ELR (cell line): ENCODE measurements around the gene PIK3C2B.
A peak's percentile ranks its signal among the peaks of the same experiment; 100 is the strongest.

ENCODE experiments used
- DNase-seq: peaks from one replicate; pipeline ENCODE4 v3.0.0-alpha.2; 2015; ENCODE audit warnings: low read depth

The PIK3C2B gene

GRCh38 chr1:204507317-204508105 is 12.9 kb upstream of the PIK3C2B start:
- peak; percentile 77 for DNase-seq

DNA sequence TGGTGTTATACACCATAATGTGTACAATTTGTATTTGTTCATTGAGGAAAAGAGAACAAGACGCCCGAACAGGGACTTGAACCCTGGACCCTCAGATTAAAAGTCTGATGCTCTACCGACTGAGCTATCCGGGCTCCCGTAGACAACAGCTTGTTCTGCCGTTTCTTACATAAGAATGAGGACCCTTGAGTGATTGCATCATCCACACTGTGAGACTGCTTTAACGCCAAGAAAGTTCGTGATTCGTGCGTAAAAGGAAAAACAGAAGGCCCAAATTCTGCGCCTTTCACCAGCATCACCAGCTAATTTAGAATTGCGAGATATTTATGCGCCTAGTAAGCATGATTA is 12.3 kb upstream of the PIK3C2B start:
- DNase-seq: peak; percentile 86

- peak; percentile 94 for DNase-seq
Measured at GRCh38 chr1:204506201-204506968, 11.8 kb upstream of the PIK3C2B start.

DNA sequence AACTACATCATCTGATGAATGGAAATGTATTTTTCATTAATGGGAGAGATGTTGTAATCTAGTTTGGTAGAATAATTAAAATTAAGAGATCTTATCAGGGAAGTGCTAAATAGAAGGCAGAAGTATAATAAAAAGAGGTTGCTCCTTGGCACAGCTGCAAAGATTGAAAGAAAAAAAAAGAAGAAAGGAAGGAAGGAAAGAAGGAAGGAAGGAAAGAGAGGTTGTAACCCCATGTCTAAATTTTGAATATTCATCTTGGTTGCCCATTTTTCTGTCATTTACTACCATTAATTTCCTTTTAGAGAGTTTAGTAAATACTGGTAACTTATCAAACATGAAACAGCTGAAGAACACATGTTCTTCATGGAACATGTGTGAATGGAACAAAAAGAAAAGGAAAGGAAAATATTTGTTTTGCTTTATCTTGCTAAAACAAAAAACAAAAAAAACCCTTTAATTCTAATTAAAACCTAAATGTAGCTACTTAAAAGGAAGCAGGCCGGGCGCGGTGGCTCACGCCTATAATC is 11.1 kb upstream of the PIK3C2B start:
- no peak for DNase-seq

- no peak for DNase-seq
Measured at GRCh38 chr1:204503913-204504519, 9.4 kb upstream of the PIK3C2B start.

- DNase-seq: peak; percentile 80
Measured at GRCh38 chr1:204503122-204503912, 8.7 kb upstream of the PIK3C2B start.

- no peak for DNase-seq
Measured at GRCh38 chr1:204502241-204502640, 7.6 kb upstream of the PIK3C2B start.

DNA sequence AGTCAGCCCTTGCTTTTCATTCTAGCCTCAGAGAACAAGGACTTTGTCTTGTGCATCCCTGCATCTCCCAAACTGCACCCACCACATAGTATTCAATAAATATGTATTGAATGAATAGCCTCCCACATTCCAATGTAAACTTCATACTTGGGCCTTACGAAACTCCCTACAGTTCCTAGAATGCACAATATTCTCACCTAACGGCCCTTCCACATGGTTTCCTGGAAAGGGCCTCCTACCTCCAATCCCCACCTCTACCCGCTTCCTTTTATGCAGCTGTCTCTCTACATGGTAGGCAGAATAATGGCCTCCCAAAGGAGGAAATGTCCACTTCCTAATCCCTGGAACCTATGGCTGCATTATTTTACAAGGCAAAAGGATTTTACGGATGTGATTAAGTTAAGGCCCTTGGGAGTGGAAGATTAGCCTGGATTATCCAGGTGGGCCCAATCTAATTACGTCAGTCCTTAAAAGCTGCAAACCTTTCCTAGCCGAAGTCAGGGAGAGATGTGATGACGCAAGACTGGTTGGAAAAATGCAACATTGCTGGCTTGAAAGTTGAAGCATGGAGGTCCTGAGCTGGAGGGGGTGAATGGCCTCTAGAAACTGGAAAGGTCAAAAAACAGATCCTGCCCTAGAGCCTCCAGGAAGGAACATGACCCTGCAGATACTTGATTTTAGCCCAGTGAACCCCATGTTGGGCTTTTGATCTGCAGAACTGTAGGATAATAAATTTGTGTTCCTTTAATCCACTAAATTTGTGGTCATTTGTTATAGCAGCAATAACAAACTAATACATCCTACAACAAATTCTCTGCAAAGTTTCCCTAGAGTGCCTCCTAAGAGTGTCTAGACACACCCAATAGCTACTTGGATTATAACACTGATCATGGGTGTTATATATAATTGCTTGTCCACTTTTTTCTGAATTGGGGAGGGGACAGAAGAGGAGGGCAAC is 5.2 kb upstream of the PIK3C2B start:
- DNase-seq: no peak

- DNase-seq: no peak
Measured at GRCh38 chr1:204498981-204499380, 4.4 kb upstream of the PIK3C2B start.

DNA sequence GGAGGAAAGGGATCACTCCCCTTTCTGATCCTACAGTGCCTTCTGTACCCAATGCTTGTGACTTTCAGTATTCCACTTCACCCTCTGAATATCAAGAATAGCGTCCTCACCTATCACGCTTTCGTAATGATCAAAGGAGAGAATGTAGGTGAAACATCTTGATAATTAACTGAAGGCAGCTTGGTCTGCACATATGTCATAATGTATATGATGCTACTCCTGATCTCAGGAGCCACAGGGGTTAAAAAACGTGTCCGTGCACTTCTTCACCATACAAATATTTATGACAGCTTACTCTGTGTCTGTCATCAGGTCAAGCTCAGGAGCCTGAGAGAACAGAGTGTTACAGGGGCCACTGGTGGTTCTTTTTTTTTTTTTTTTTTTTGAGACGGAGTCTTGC is 1.2 kb upstream of the PIK3C2B start:
- no peak for DNase-seq

DNA sequence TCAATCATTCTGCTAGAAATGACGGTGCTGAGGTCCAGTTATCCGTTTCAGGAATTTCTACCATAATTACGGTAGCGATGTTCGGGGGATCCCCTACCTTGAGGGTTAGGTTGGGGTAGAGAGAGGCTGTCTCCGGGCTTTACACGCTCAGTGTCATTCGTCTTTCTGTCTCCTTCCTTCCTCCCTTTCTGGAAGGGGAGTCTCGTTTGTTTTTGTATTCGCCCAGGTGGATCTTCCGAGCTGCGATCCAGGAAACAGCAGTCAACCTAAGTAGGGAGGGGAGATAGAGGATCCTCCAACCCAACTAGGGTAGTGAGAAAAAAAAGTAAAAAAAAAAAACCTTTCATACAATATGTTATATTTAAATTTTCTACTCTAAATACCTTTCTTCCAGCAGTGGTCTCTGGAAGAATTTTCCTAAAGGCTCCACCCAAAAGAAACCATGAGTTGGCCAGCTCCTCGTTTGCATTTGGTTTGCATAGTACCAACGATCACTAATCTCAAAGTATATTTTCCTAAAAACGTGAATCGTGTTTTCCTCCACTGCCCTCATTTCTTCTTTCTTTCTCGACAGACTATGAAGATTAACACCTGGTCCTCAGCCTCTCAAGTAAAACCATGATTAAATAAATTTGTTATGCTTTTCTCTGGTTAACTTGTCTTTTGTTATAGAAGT is 611 bp upstream of the PIK3C2B start:
- peak; percentile 6 for DNase-seq

GRCh38 chr1:204493984-204494280 is 673 bp downstream of the PIK3C2B start:
- DNase-seq: peak; percentile 49

GRCh38 chr1:204493145-204493983 is 1.2 kb downstream of the PIK3C2B start:
- DNase-seq: peak; percentile 29

DNA sequence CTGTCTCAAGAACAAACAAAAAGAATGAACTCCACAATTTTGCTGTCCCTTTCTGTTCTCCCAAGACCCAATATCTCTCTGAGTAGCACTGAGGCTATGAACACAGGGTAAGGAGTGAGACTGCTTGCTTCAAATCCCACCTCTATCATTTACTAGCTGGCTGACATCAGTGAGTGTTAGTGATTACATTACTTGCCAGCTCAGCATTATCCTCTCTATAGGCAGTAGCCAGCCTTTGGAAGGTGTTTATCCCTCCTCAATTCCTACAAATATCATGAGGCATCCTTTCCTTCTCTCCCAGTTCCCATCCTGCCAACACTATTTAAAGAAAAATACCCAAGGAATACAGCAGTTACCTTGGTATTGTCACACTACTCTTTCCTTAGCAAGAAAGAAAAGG is 3.0 kb downstream of the PIK3C2B start:
- DNase-seq: no peak

DNA sequence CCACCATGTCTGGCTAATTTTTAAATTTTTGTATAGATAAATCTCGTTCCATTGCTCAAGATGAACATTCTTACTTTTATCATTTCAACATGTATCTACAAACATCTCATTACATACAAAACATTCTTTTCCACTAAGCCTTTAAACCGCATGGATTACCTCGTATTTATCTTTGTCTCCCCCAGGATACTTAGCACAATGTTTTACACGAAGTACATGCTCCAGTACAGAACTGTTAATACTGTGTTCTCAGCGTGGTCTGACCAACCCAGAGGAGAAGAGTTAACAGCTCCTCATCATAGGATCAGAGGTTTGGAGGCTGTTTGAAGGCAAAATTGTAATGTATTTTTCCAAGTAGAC is 7.4 kb downstream of the PIK3C2B start:
- no peak for DNase-seq

GRCh38 chr1:204486513-204487255 is 7.9 kb downstream of the PIK3C2B start:
- DNase-seq: peak; percentile 51

GRCh38 chr1:204483791-204484190 is 10.8 kb downstream of the PIK3C2B start:
- no peak for DNase-seq

GRCh38 chr1:204480515-204480914 is 14.1 kb downstream of the PIK3C2B start:
- no peak for DNase-seq
